ENCODE measurements around the gene OR4C3. TPM values are rescaled to one million over a fixed set of nuclear protein-coding genes. Genes with fewer than 3 reads are reported as not detected.
A peak's percentile ranks its signal among the peaks of the same experiment; 100 is the strongest.
"Not testable (repeated sequence)": the region's sequence is repeated elsewhere in the genome, so short reads cannot be mapped to it uniquely, and the experiment has no call there.

Gene OR4C3
- total and polyA plus RNA-seq, 4 experiments from 2014 or later = not detected

GRCh38 chr11:48346286-48346685, 21.6 kb downstream of the OR4C3 start:
- H3K27ac ChIP-seq (ENCODE audit: low read depth, low read length); H3K9me3 ChIP-seq (ENCODE audit: control insufficient read depth in 1 of 2, low read length in 2 of 2); CTCF ChIA-PET (ENCODE audit: partially characterized antibody); H3K27me3 ChIP-seq (ENCODE audit: insufficient read depth, low read length); intact Hi-C loops (cut with micrococcal nuclease); POLR2A ChIA-PET (ENCODE audit: partially characterized antibody); H3K27me3 Mint-ChIP-seq; H3K36me3 ChIP-seq (ENCODE audit: insufficient read depth, low read length); H3K4me3 ChIP-seq (ENCODE audit: low read length in 2 of 2): not testable (repeated sequence)
- peaks cover 25% of the 10 kb centered on the region for H3K4me1 ChIP-seq (ENCODE audit: insufficient read depth, low read length)
- Mint-ChIP-seq H3K4me1 (peaks cover 17 to 37% (median 29%) of the 10 kb centered on the region in 4 donors), H3K36me3 (peaks cover 25 to 27% of the 10 kb centered on the region in 2 donors), H3K9me3 (peaks cover 4 to 66% (median 61%) of the 10 kb centered on the region in 8 donors), H3K27ac (peak overlapping the region; percentile 68 to 86 (median 84)), H3K4me3 (peak overlapping the region in 7 of 8 donors; percentile 6 to 79 (median 43))
- DNase-seq = peak; percentile 22 to 46 (median 32)

- no peak overlapping the region for H3K4me3 Mint-ChIP-seq
- H3K4me3 ChIP-seq (ENCODE audit: low read length in 2 of 2) = no peak overlapping the region
- no peaks in the 10 kb centered on the region for H3K4me1 ChIP-seq (ENCODE audit: insufficient read depth, low read length)
- H3K36me3 Mint-ChIP-seq = peaks cover 0 to 5% of the 10 kb centered on the region in 2 donors
- H3K27me3 ChIP-seq (ENCODE audit: insufficient read depth, low read length) = no peaks in the 10 kb centered on the region
- no peak overlapping the region for H3K27ac Mint-ChIP-seq
- ChIA-PET POLR2A (ENCODE audit: partially characterized antibody) (no interaction called here), CTCF (ENCODE audit: partially characterized antibody) (no interaction called here)
- no peaks in the 10 kb centered on the region for H3K36me3 ChIP-seq (ENCODE audit: insufficient read depth, low read length)
- no peaks in the 10 kb centered on the region for H3K4me1 Mint-ChIP-seq
- H3K9me3 Mint-ChIP-seq = peaks cover 4 to 41% (median 28%) of the 10 kb centered on the region in 8 donors
- H3K27ac ChIP-seq (ENCODE audit: low read depth, low read length) = no peak overlapping the region
- no peak for DNase-seq
- no peaks in the 10 kb centered on the region for H3K9me3 ChIP-seq (ENCODE audit: control insufficient read depth in 1 of 2, low read length in 2 of 2)
- intact Hi-C loops (cut with micrococcal nuclease) = no loop called here
- peaks cover 0 to 2% of the 10 kb centered on the region in 2 donors for H3K27me3 Mint-ChIP-seq
Observed at GRCh38 chr11:48354013-48354412, 29.3 kb downstream of the OR4C3 start.

- no peak overlapping the region for H3K27ac ChIP-seq (ENCODE audit: low read depth, low read length)
- no peaks in the 10 kb centered on the region for H3K27me3 ChIP-seq (ENCODE audit: insufficient read depth, low read length)
- no peak overlapping the region for H3K4me3 ChIP-seq (ENCODE audit: low read length in 2 of 2)
- Mint-ChIP-seq H3K9me3 (peaks cover 8 to 42% (median 22%) of the 10 kb centered on the region in 8 donors), H3K4me3 (no peak overlapping the region), H3K27me3 (peaks cover 0 to 2% of the 10 kb centered on the region in 2 donors), H3K27ac (no peak overlapping the region), H3K4me1 (no peaks in the 10 kb centered on the region), H3K36me3 (peaks cover 0 to 3% of the 10 kb centered on the region in 2 donors)
- ChIA-PET CTCF (ENCODE audit: partially characterized antibody) (no interaction called here), POLR2A (ENCODE audit: partially characterized antibody) (no interaction called here)
- no peaks in the 10 kb centered on the region for H3K4me1 ChIP-seq (ENCODE audit: insufficient read depth, low read length)
- DNase-seq = no peak
- H3K9me3 ChIP-seq (ENCODE audit: control insufficient read depth in 1 of 2, low read length in 2 of 2) = no peaks in the 10 kb centered on the region
- no peaks in the 10 kb centered on the region for H3K36me3 ChIP-seq (ENCODE audit: insufficient read depth, low read length)
- intact Hi-C loops (cut with micrococcal nuclease) = no loop called here
Observed at GRCh38 chr11:48354677-48355076, 30.0 kb downstream of the OR4C3 start.

- POLR2A ChIA-PET (ENCODE audit: partially characterized antibody); intact Hi-C loops (cut with micrococcal nuclease); H3K4me1 Mint-ChIP-seq; H3K36me3 ChIP-seq (ENCODE audit: insufficient read depth, low read length); H3K27me3 ChIP-seq (ENCODE audit: insufficient read depth, low read length); H3K9me3 ChIP-seq (ENCODE audit: control insufficient read depth in 1 of 2, low read length in 2 of 2); H3K27ac Mint-ChIP-seq; H3K4me3 ChIP-seq (ENCODE audit: low read length in 2 of 2); H3K36me3 Mint-ChIP-seq; H3K27me3 Mint-ChIP-seq; CTCF ChIA-PET (ENCODE audit: partially characterized antibody); H3K4me3 Mint-ChIP-seq; H3K4me1 ChIP-seq (ENCODE audit: insufficient read depth, low read length); H3K27ac ChIP-seq (ENCODE audit: low read depth, low read length); DNase-seq: not testable (repeated sequence)
- H3K9me3 Mint-ChIP-seq = peaks cover 2 to 28% (median 10%) of the 10 kb centered on the region in 8 donors
Observed at GRCh38 chr11:48361289-48361688, 36.6 kb downstream of the OR4C3 start.

GRCh38 chr11:48366365-48366764, 41.6 kb downstream of the OR4C3 start, which contains the start of gene OR4C5:
TSS of gene OR4C5 (minus strand) at chr11:48366465. CDS start at chr11:48366465, 0 bp downstream.
- Histone ChIP-seq H3K4me3 (ENCODE audit: low read length in 2 of 2) (no peak within 1 kb of the TSS), H3K9me3 (ENCODE audit: control insufficient read depth in 1 of 2, low read length in 2 of 2) (no peaks in the 10 kb centered on the region), H3K36me3 (ENCODE audit: insufficient read depth, low read length) (no peaks in the 10 kb centered on the region), H3K27ac (ENCODE audit: low read depth, low read length) (no peak within 1 kb of the TSS), H3K27me3 (ENCODE audit: insufficient read depth, low read length) (no peaks in the 10 kb centered on the region), H3K4me1 (ENCODE audit: insufficient read depth, low read length) (no peaks in the 10 kb centered on the region)
- Mint-ChIP-seq H3K9me3 (peaks cover 0 to 6% (median 0%) of the 10 kb centered on the region in 8 donors), H3K4me3 (no peak within 1 kb of the TSS), H3K27me3 (peaks cover 0 to 2% of the 10 kb centered on the region in 2 donors), H3K27ac (no peak within 1 kb of the TSS), H3K36me3 (no peaks in the 10 kb centered on the region), H3K4me1 (peaks cover 0 to 2% (median 0%) of the 10 kb centered on the region in 4 donors)
- ChIA-PET CTCF (ENCODE audit: partially characterized antibody) (no interaction called here), POLR2A (ENCODE audit: partially characterized antibody) (no interaction called here)
- intact Hi-C loops (cut with micrococcal nuclease) = no loop called here
- no peak for DNase-seq

Other genes starting within 250 kb of the OR4C3 start
- gene OR4B1, start 108.1 kb upstream of the OR4C3 start, total RNA-seq = not detected
- not detected for gene OR4B1, start 108.1 kb upstream of the OR4C3 start, polyA plus RNA-seq
- not detected for gene OR4X2, start 79.8 kb upstream of the OR4C3 start, total RNA-seq
- not detected for gene OR4X2, start 79.8 kb upstream of the OR4C3 start, polyA plus RNA-seq
- gene OR4X1, start 61.1 kb upstream of the OR4C3 start, total RNA-seq = not detected
- gene OR4X1, start 61.1 kb upstream of the OR4C3 start, polyA plus RNA-seq = not detected
- gene OR4S1, start 18.7 kb upstream of the OR4C3 start, total RNA-seq = not detected
- not detected for gene OR4S1, start 18.7 kb upstream of the OR4C3 start, polyA plus RNA-seq
- not detected for gene OR4C5, start 41.5 kb downstream of the OR4C3 start, total RNA-seq
- not detected for gene OR4C5, start 41.5 kb downstream of the OR4C3 start, polyA plus RNA-seq
- not detected for gene OR4A47, start 163.9 kb downstream of the OR4C3 start, total RNA-seq
- gene OR4A47, start 163.9 kb downstream of the OR4C3 start, polyA plus RNA-seq = not detected